B cell (primary cell): ENCODE measurements around the gene SORT1. TPM values are rescaled to one million over a fixed set of nuclear protein-coding genes. Genes with fewer than 3 reads are reported as not detected.

Experiments used
- ATAC-seq: fragments of 200-7000 bp; cut with Tn5 transposase; one replicate; pipeline ENCODE4 v1.10.0; 2021; ENCODE audit warnings: low read depth, mild to moderate bottlenecking, moderate number of reproducible peaks, moderate library complexity
- CTCF ChIA-PET: fragments of 350-600 bp; sonication (Branson Sonifier 250); formaldehyde crosslinking; loops from one replicate; lab custom pipeline; 2021; ENCODE audit warnings: antibody characterized with exemption, inconsistent platforms; lab: Charles Lee
- POLR2A ChIA-PET: fragments of 350-600 bp; sonication (Branson Sonifier 250); formaldehyde crosslinking; loops from one replicate; lab custom pipeline; 2021; ENCODE audit warnings: antibody characterized with exemption; lab: Charles Lee
- DNase-seq: peaks from one replicate; pipeline ENCODE4 v3.0.0; 2013
- H2AFZ ChIP-seq: 2 replicates; pipeline ENCODE4 v1.6.1; 2012; ENCODE audit warnings: mild to moderate bottlenecking, low read depth, low read length; ENCODE audit not compliant: insufficient read depth, poor library complexity, severe bottlenecking
- H3K27ac ChIP-seq, 2 donors: 1 replicate in 1 of 2; 2 replicates in 1 of 2; pipeline ENCODE4 v1.5.1; 2012 to 2013; ENCODE audit warnings: low read length in 2 of 2, mild to moderate bottlenecking in 2 of 2, moderate library complexity in 1 of 2
- H3K27me3 ChIP-seq, 4 experiments: fragments of 200-600 bp in 1 of 4; sonication (generic) in 1 of 4; replicated peaks in 1 of 4; 1 replicate in 2 of 4; 2 replicates in 2 of 4; pipeline versions ENCODE4 v1.6.1 to v1.7.0; 2013 to 2016; ENCODE audit warnings: low read length in 3 of 4, mild to moderate bottlenecking in 2 of 4, mixed read lengths in 1 of 4, moderate library complexity in 1 of 4; ENCODE audit not compliant: insufficient read depth in 4 of 4, control insufficient read depth in 3 of 4; ENCODE audit errors: control extremely low read depth in 1 of 4
- H3K36me3 ChIP-seq, 2 experiments: replicated peaks in 1 of 2; 1 replicate in 1 of 2; 2 replicates in 1 of 2; pipeline versions ENCODE4 v1.6.1 to v1.7.1; 2013; ENCODE audit warnings: low read length in 1 of 2; ENCODE audit not compliant: insufficient read depth in 2 of 2, control insufficient read depth in 1 of 2; ENCODE audit errors: control extremely low read depth in 1 of 2, extremely low read depth in 1 of 2
- H3K4me1 ChIP-seq, 2 donors: fragments of 200-600 bp in 1 of 2; sonication (generic) in 1 of 2; 1 replicate in 1 of 2; 2 replicates in 1 of 2; pipeline versions ENCODE4 v1.5.1 to v1.6.1; 2013 to 2017; ENCODE audit warnings: low read length in 2 of 2; ENCODE audit not compliant: control insufficient read depth in 2 of 2, insufficient read depth in 2 of 2
- H3K4me2 ChIP-seq: replicated peaks from 2 replicates; pipeline ENCODE3; 2012; ENCODE audit warnings: mild to moderate bottlenecking, low read depth, low read length; ENCODE audit not compliant: poor library complexity, severe bottlenecking
- H3K4me3 ChIP-seq, 5 experiments: fragments of 200-600 bp in 1 of 5; sonication (generic) in 1 of 5; 1 replicate in 3 of 5; 2 replicates in 2 of 5; pipeline versions ENCODE4 v1.5.1 to v1.7.0; 2011 to 2016; ENCODE audit warnings: low read length in 4 of 5, mild to moderate bottlenecking in 4 of 5, low read depth in 2 of 5, control low read depth in 1 of 5, moderate library complexity in 1 of 5; ENCODE audit not compliant: insufficient read depth in 1 of 5; ENCODE audit errors: control extremely low read depth in 1 of 5, extremely low read depth in 1 of 5
- H3K79me2 ChIP-seq: fragments of 200-600 bp; sonication (generic); one replicate; pipeline ENCODE4 v1.6.0; 2016; ENCODE audit warnings: low read length; ENCODE audit not compliant: control insufficient read depth, insufficient read depth
- H3K9ac ChIP-seq: fragments of 200-600 bp; sonication (generic); 2 replicates; pipeline ENCODE4 v1.6.1; 2017; ENCODE audit warnings: mild to moderate bottlenecking, low read length, moderate library complexity
- H3K9me3 ChIP-seq, 3 donors: one replicate each; pipeline versions ENCODE4 v1.6.1 to v1.7.1; 2013; ENCODE audit warnings: low read length in 2 of 3; ENCODE audit not compliant: control insufficient read depth in 2 of 3, insufficient read depth in 1 of 3; ENCODE audit errors: control extremely low read depth in 1 of 3
- H4K20me1 ChIP-seq: 2 replicates; pipeline ENCODE4 v1.6.0; 2012; ENCODE audit warnings: mild to moderate bottlenecking, low read length; ENCODE audit not compliant: insufficient read depth, control insufficient read depth, poor library complexity, severe bottlenecking
- H3K27ac Mint-ChIP-seq: one replicate; pipeline ENCODE4 v1.8.0; 2021; ENCODE audit warnings: mixed read lengths
- H3K27me3 Mint-ChIP-seq: one replicate; pipeline ENCODE4 v1.8.0; 2021; ENCODE audit warnings: mixed read lengths
- H3K4me1 Mint-ChIP-seq: one replicate; pipeline ENCODE4 v1.8.0; 2021; ENCODE audit warnings: mixed read lengths
- H3K4me3 Mint-ChIP-seq: one replicate; pipeline ENCODE4 v1.8.0; 2021; ENCODE audit warnings: mixed read lengths
- H3K9me3 Mint-ChIP-seq: one replicate; pipeline ENCODE4 v1.8.0; 2022; ENCODE audit warnings: mixed read lengths; ENCODE audit not compliant: insufficient read depth
- EZH2 ChIP-seq: IDR thresholded peaks from 2 replicates; pipeline ENCODE4 v1.6.1; 2012; ENCODE audit warnings: borderline replicate concordance, low read depth, mild to moderate bottlenecking, moderate library complexity, low read length; ENCODE audit not compliant: insufficient read depth, poor library complexity, severe bottlenecking
- WGBS: methylation state at CpG from one replicate; pipeline ENCODE4 v1.1.5; 2013; ENCODE audit warnings: missing lambda C conversion rate; ENCODE audit not compliant: insufficient coverage; 5-methylcytosine and 5-hydroxymethylcytosine counted together
- intact Hi-C: fragments of 100-400 bp; cut with micrococcal nuclease; formaldehyde crosslinking; loops from one replicate; pipeline ENCODE4 v1.10.0; 2022
- polyA plus RNA-seq: library from polyadenylated mRNA; depleted of rRNA; stranded (reverse); fragments of >200 nt; gene quantifications from 2 replicates; pipeline ENCODE4 v1.2.3, GENCODE V29; 2012
- total RNA-seq, 2 donors: library from RNA; stranded (reverse); fragments of 120-200 nt in 1 of 2; gene quantifications; 1 replicate in 1 of 2; 2 replicates in 1 of 2; pipeline versions ENCODE4 v1.2.3 to v1.2.4, GENCODE V29; 2013 to 2022
- TF ChIP-seq, protein P1 (sequence below): fragments of 200-600 bp; IDR thresholded peaks from one replicate; pipeline ENCODE4 v1.8.0; 2022; ENCODE audit warnings: antibody characterized with exemption, mild to moderate bottlenecking

SORT1 gene
- total and polyA plus RNA-seq, 2 donors (not counting 1 experiment from before 2014, with no cell fraction given) = 0.13 to 0.25 TPM

GRCh38 chr1:109351457-109351856 is 46.3 kb downstream of the SORT1 start:
- TF ChIP-seq, protein P1, sequence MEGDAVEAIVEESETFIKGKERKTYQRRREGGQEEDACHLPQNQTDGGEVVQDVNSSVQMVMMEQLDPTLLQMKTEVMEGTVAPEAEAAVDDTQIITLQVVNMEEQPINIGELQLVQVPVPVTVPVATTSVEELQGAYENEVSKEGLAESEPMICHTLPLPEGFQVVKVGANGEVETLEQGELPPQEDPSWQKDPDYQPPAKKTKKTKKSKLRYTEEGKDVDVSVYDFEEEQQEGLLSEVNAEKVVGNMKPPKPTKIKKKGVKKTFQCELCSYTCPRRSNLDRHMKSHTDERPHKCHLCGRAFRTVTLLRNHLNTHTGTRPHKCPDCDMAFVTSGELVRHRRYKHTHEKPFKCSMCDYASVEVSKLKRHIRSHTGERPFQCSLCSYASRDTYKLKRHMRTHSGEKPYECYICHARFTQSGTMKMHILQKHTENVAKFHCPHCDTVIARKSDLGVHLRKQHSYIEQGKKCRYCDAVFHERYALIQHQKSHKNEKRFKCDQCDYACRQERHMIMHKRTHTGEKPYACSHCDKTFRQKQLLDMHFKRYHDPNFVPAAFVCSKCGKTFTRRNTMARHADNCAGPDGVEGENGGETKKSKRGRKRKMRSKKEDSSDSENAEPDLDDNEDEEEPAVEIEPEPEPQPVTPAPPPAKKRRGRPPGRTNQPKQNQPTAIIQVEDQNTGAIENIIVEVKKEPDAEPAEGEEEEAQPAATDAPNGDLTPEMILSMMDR = no peak
- no peak for TF ChIP-seq EZH2
- Mint-ChIP-seq H3K4me3 (no peak overlapping the region), H3K4me1 (no peaks in the 10 kb centered on the region), H3K27ac (no peak overlapping the region), H3K9me3 (no peaks in the 10 kb centered on the region), H3K27me3 (peaks cover 35% of the 10 kb centered on the region)
- Histone ChIP-seq H3K27me3 (peaks cover 0 to 7% (median 0%) of the 10 kb centered on the region in 4 experiments), H3K4me2 (no peak overlapping the region), H2AFZ (no peak overlapping the region), H3K79me2 (no peaks in the 10 kb centered on the region), H3K9ac (no peak overlapping the region), H3K4me3 (no peak overlapping the region), H3K4me1 (no peaks in the 10 kb centered on the region), H3K9me3 (no peaks in the 10 kb centered on the region), H3K27ac (no peak overlapping the region), H3K36me3 (no peaks in the 10 kb centered on the region), H4K20me1 (no peaks in the 10 kb centered on the region)
- ChIA-PET POLR2A (interaction anchor here (0.7 kb wide), 1 partner anchor 54 kb away, joined by 4 read pairs; no protein-coding TSS in a partner anchor), CTCF (interaction anchor here (1.6 kb wide), 1 partner anchor 74 kb away, joined by 4 read pairs; no protein-coding TSS in a partner anchor)
- no peak for DNase-seq
- no peak for ATAC-seq
- intact Hi-C loops = no loop called here
- 90% methylated on average over 5 of the region's 5 CpGs for WGBS

DNA sequence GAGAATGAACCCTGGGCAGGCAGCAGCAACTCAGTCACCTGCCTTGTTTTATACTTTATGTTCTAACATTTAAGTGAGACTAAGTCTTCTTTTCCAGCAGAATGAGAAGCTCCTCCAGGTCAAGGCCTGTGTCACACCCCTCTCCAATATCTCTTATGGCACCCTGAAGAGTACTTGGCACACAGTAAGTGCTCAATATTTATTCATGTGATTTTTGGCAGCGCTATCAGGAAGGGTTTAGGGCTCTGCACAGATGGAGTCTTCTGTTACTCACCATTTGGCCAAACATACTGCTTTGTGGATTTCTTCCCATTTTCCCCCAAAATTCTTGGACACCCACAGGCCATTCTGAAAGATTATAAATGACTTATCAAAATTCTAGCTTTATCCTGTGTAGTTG is 47.1 kb downstream of the SORT1 start:
- CTCF ChIA-PET = interaction anchor here (1.6 kb wide), 1 partner anchor 73 kb away, joined by 4 read pairs; no protein-coding TSS in a partner anchor
- POLR2A ChIA-PET = no interaction called here
- no peak for ATAC-seq

More for the DNA sequence above, 47.1 kb downstream of the SORT1 start:
- TF ChIP-seq, protein P1 = no peak
- no peak for TF ChIP-seq EZH2
- Histone ChIP-seq H3K9ac (no peak overlapping the region), H3K36me3 (no peaks in the 10 kb centered on the region), H3K4me1 (no peaks in the 10 kb centered on the region), H2AFZ (no peak overlapping the region), H3K9me3 (no peaks in the 10 kb centered on the region), H4K20me1 (no peaks in the 10 kb centered on the region), H3K4me3 (no peak overlapping the region), H3K27me3 (peaks cover 0 to 7% (median 0%) of the 10 kb centered on the region in 4 experiments), H3K79me2 (no peaks in the 10 kb centered on the region), H3K4me2 (no peak overlapping the region), H3K27ac (no peak overlapping the region)
- WGBS = no CpG with 5 or more reads among the region's 1 CpG
- H3K27me3 Mint-ChIP-seq = peaks cover 31% of the 10 kb centered on the region
- no peak for DNase-seq
- H3K4me1 Mint-ChIP-seq = no peaks in the 10 kb centered on the region
- intact Hi-C loops = no loop called here
- no peaks in the 10 kb centered on the region for H3K9me3 Mint-ChIP-seq
- H3K4me3 Mint-ChIP-seq = no peak overlapping the region
- H3K27ac Mint-ChIP-seq = no peak overlapping the region
